Astrocyte (in vitro differentiated cells and primary cell): ENCODE data around the gene CDKN1B. TPM values are rescaled to one million over a fixed set of nuclear protein-coding genes. Genes with fewer than 3 reads are reported as not detected.
A peak's percentile ranks its signal among the peaks of the same experiment; 100 is the strongest.

Experiments
- DNase-seq: peaks from one replicate; pipeline ENCODE4 v3.0.0-alpha.2; 2010; ENCODE audit warnings: low read depth
- FAIRE-seq: peaks from 2 replicates; lab custom pipeline; 2011; peaks lifted over from hg19 to GRCh38; lab: Jason Lieb, UNC
- H2AFZ ChIP-seq: 2 replicates; pipeline ENCODE4 v1.6.0; 2012; ENCODE audit warnings: low read depth, low read length, inconsistent platforms
- H3K27ac ChIP-seq: 2 replicates; pipeline ENCODE4 v1.5.1; 2011; ENCODE audit warnings: low read depth, low read length, inconsistent platforms
- H3K27me3 ChIP-seq: 2 replicates; pipeline ENCODE4 v1.6.0; 2011; ENCODE audit warnings: low read length, inconsistent platforms; ENCODE audit not compliant: insufficient read depth
- H3K36me3 ChIP-seq: 2 replicates; pipeline ENCODE4 v1.5.1; 2011; ENCODE audit warnings: low read length, inconsistent platforms; ENCODE audit not compliant: insufficient read depth
- H3K4me1 ChIP-seq: 2 replicates; pipeline ENCODE4 v1.5.1; 2011; ENCODE audit warnings: low read length, inconsistent platforms; ENCODE audit not compliant: insufficient read depth
- H3K4me2 ChIP-seq: 2 replicates; pipeline ENCODE4 v1.6.0; 2012; ENCODE audit warnings: low read length, inconsistent platforms
- H3K4me3 ChIP-seq: 2 replicates; pipeline ENCODE4 v1.5.1; 2011; ENCODE audit warnings: low read depth, mild to moderate bottlenecking, low read length, inconsistent platforms; ENCODE audit not compliant: insufficient read depth
- H3K79me2 ChIP-seq: 2 replicates; pipeline ENCODE4 v1.6.0; 2012; ENCODE audit warnings: mild to moderate bottlenecking, low read length, inconsistent platforms; ENCODE audit not compliant: insufficient read depth
- H3K9ac ChIP-seq: 2 replicates; pipeline ENCODE4 v1.6.0; 2012; ENCODE audit warnings: mild to moderate bottlenecking, low read length, inconsistent platforms
- H3K9me3 ChIP-seq: 2 replicates; pipeline ENCODE4 v1.5.1; 2012; ENCODE audit warnings: low read depth, mild to moderate bottlenecking, low read length, inconsistent platforms; ENCODE audit not compliant: insufficient read depth
- H4K20me1 ChIP-seq: 2 replicates; pipeline ENCODE4 v1.6.0; 2012; ENCODE audit warnings: low read length, inconsistent platforms; ENCODE audit not compliant: insufficient read depth
- H3K27ac Mint-ChIP-seq: one replicate; pipeline ENCODE4 v1.8.0; 2021; ENCODE audit warnings: mild to moderate bottlenecking, mixed read lengths; ENCODE audit not compliant: unreplicated experiment
- H3K27me3 Mint-ChIP-seq: one replicate; pipeline ENCODE4 v1.8.0; 2021; ENCODE audit warnings: low read depth, mixed read lengths; ENCODE audit not compliant: unreplicated experiment
- H3K36me3 Mint-ChIP-seq: one replicate; pipeline ENCODE4 v1.8.0; 2021; ENCODE audit warnings: low read depth, mixed read lengths; ENCODE audit not compliant: unreplicated experiment
- H3K4me1 Mint-ChIP-seq: one replicate; pipeline ENCODE4 v1.8.0; 2021; ENCODE audit warnings: low read depth, mixed read lengths; ENCODE audit not compliant: unreplicated experiment
- H3K4me3 Mint-ChIP-seq: one replicate; pipeline ENCODE4 v1.8.0; 2021; ENCODE audit warnings: mild to moderate bottlenecking, moderate library complexity, mixed read lengths; ENCODE audit not compliant: unreplicated experiment
- H3K9me3 Mint-ChIP-seq: one replicate; pipeline ENCODE4 v1.8.0; 2021; ENCODE audit warnings: mild to moderate bottlenecking, mixed read lengths; ENCODE audit not compliant: unreplicated experiment
- EZH2 ChIP-seq: IDR thresholded peaks from 2 replicates; pipeline ENCODE4 v1.6.1; 2012; ENCODE audit warnings: mild to moderate bottlenecking, low read length, inconsistent platforms; ENCODE audit not compliant: insufficient read depth
- total RNA-seq: library from RNA; stranded (reverse); gene quantifications from 2 replicates; pipeline ENCODE4 v1.2.1, GENCODE V29; 2021
- TF ChIP-seq, protein P1 (sequence below): IDR thresholded peaks from 2 replicates; pipeline ENCODE4 v1.5.1; 2011; ENCODE audit warnings: low read depth, mild to moderate bottlenecking, inconsistent platforms, low read length, moderate library complexity; ENCODE audit not compliant: insufficient read depth

Gene CDKN1B
- total RNA-seq, 1 donor from 2014 or later, result 13.4 TPM

GRCh38 chr12:12717586-12718380 is 615 bp downstream of the CDKN1B start:
- H2AFZ ChIP-seq, result peak overlapping the region; percentile 48
- H3K9me3 ChIP-seq, result no peaks in the 10 kb centered on the region
- H3K27me3 ChIP-seq, result no peaks in the 10 kb centered on the region
- Mint-ChIP-seq H3K36me3 (peaks cover 5% of the 10 kb centered on the region), H3K9me3 (no peaks in the 10 kb centered on the region), H3K4me1 (peaks cover 23% of the 10 kb centered on the region), H3K27me3 (peaks cover 10% of the 10 kb centered on the region), H3K27ac (peak overlapping the region; percentile 80), H3K4me3 (peak overlapping the region; percentile 99)
- peak overlapping the region; percentile 92 for H3K27ac ChIP-seq
- peaks cover 15% of the 10 kb centered on the region for H3K36me3 ChIP-seq
- peaks cover 20% of the 10 kb centered on the region for H4K20me1 ChIP-seq
- H3K4me1 ChIP-seq, result peaks cover 42% of the 10 kb centered on the region
- TF ChIP-seq, protein P1, sequence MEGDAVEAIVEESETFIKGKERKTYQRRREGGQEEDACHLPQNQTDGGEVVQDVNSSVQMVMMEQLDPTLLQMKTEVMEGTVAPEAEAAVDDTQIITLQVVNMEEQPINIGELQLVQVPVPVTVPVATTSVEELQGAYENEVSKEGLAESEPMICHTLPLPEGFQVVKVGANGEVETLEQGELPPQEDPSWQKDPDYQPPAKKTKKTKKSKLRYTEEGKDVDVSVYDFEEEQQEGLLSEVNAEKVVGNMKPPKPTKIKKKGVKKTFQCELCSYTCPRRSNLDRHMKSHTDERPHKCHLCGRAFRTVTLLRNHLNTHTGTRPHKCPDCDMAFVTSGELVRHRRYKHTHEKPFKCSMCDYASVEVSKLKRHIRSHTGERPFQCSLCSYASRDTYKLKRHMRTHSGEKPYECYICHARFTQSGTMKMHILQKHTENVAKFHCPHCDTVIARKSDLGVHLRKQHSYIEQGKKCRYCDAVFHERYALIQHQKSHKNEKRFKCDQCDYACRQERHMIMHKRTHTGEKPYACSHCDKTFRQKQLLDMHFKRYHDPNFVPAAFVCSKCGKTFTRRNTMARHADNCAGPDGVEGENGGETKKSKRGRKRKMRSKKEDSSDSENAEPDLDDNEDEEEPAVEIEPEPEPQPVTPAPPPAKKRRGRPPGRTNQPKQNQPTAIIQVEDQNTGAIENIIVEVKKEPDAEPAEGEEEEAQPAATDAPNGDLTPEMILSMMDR, result no peak
- no peak for TF ChIP-seq EZH2
- peaks cover 56% of the 10 kb centered on the region for H3K79me2 ChIP-seq
- peak overlapping the region; percentile 89 for H3K4me2 ChIP-seq
- DNase-seq (no peak), FAIRE-seq (no peak)
- peak overlapping the region; percentile 93 for H3K4me3 ChIP-seq
- H3K9ac ChIP-seq, result peak overlapping the region; percentile 98

DNA sequence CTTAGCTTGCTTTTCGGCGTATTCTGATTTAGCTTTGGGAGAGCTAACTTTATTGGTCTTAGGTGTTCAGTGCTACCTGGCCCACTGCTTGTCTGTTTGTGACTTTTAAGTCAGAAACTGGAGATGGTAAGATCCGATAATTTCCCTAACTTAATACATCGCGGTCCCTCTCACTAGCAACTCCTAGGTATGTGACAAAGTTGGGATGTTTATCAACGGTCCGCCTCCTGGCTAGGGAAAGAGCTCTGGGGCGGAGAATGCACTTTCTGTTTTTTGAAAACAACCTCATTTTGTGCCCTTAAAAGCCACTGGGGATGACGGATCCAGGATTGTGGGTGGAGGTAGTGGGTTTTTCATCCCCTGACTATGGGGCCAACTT is 1.2 kb downstream of the CDKN1B start:
- H3K27ac ChIP-seq, result peak overlapping the region; percentile 92
- H3K4me3 ChIP-seq, result peak overlapping the region; percentile 93
- no peak for FAIRE-seq
- peaks cover 48% of the 10 kb centered on the region for H3K4me1 ChIP-seq
- peak overlapping the region; percentile 98 for H3K9ac ChIP-seq
- Mint-ChIP-seq H3K36me3 (peaks cover 5% of the 10 kb centered on the region), H3K27me3 (peaks cover 8% of the 10 kb centered on the region), H3K9me3 (no peaks in the 10 kb centered on the region), H3K27ac (peak overlapping the region; percentile 87), H3K4me3 (peak overlapping the region; percentile 99), H3K4me1 (peaks cover 23% of the 10 kb centered on the region)
- peak overlapping the region; percentile 89 for H3K4me2 ChIP-seq
- no peak for DNase-seq
- TF ChIP-seq, protein P1, result no peak
- no peak for TF ChIP-seq EZH2
- H3K27me3 ChIP-seq, result no peaks in the 10 kb centered on the region
- peaks cover 20% of the 10 kb centered on the region for H4K20me1 ChIP-seq
- no peaks in the 10 kb centered on the region for H3K9me3 ChIP-seq
- H2AFZ ChIP-seq, result no peak overlapping the region
- peaks cover 62% of the 10 kb centered on the region for H3K79me2 ChIP-seq
- peaks cover 15% of the 10 kb centered on the region for H3K36me3 ChIP-seq

DNA sequence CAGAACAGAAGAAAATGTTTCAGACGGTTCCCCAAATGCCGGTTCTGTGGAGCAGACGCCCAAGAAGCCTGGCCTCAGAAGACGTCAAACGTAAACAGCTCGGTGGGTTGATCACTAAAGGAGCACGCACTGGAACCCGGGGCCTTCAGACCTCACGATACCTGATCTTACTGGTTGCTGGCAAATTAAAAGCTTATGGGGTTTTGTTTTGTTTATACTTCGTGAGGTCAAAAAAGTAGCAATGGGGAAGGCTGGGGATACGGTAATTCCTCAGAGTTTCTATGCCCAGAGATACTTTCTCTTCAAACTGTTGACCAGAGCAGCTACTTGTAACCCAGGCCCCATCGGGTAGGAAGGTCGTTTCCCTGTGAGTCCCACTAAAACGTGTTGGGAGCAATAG is 1.7 kb downstream of the CDKN1B start:
- H3K4me3 Mint-ChIP-seq, result peak overlapping the region; percentile 99
- peaks cover 5% of the 10 kb centered on the region for H3K36me3 Mint-ChIP-seq
- no peak for FAIRE-seq
- H3K9me3 ChIP-seq, result no peaks in the 10 kb centered on the region
- DNase-seq, result no peak
- H3K4me2 ChIP-seq, result peak overlapping the region; percentile 89
- H3K27me3 Mint-ChIP-seq, result peaks cover 6% of the 10 kb centered on the region
- H3K4me1 ChIP-seq, result peaks cover 52% of the 10 kb centered on the region
- no peak overlapping the region for H2AFZ ChIP-seq
- H3K36me3 ChIP-seq, result peaks cover 15% of the 10 kb centered on the region
- no peaks in the 10 kb centered on the region for H3K27me3 ChIP-seq
- H4K20me1 ChIP-seq, result peaks cover 20% of the 10 kb centered on the region
- H3K27ac Mint-ChIP-seq, result peak overlapping the region; percentile 87
- peaks cover 67% of the 10 kb centered on the region for H3K79me2 ChIP-seq
- H3K4me1 Mint-ChIP-seq, result peaks cover 22% of the 10 kb centered on the region
- H3K9ac ChIP-seq, result peak overlapping the region; percentile 98
- peak overlapping the region; percentile 93 for H3K4me3 ChIP-seq
- H3K9me3 Mint-ChIP-seq, result no peaks in the 10 kb centered on the region
- H3K27ac ChIP-seq, result peak overlapping the region; percentile 92
- TF ChIP-seq, protein P1, result no peak
- no peak for TF ChIP-seq EZH2
